NCI-H2081 (cell line): ENCODE data around the gene CDH4.

Experiments used
- DNase-seq, 2 experiments: peaks; one replicate each; lab custom pipeline; 2025; lab: John Stamatoyannopoulos, UW

Gene CDH4

GRCh38 chr20:61284752-61285151 lies 32.7 kb downstream of the CDH4 start:
- DNase-seq: no peak

DNA sequence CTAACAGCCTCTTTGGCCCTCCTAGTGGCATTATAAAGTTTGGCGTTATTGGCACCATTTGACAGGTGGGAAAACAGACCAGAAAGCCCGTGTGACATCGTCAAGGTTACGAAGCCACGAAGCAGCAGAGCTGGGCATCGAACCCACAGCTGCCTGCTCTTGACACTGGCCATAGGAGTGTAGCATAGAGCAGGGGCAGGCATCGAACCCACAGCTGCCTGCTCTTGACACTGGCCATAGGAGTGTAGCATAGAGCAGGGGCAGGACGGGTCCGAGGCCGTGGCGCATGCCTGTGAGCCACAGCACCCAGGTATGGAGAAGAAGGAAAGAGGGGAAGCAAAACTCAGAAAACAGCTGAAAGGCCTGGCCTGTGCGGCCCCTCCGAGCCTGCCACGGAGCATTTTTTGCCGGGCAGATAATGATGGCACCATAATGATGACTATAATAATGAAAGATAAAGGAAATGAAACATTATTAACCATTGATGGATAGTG lies 33.1 kb downstream of the CDH4 start:
- no peak for DNase-seq

- DNase-seq: no peak
Observed at GRCh38 chr20:61285691-61286090, 33.6 kb downstream of the CDH4 start.

DNA sequence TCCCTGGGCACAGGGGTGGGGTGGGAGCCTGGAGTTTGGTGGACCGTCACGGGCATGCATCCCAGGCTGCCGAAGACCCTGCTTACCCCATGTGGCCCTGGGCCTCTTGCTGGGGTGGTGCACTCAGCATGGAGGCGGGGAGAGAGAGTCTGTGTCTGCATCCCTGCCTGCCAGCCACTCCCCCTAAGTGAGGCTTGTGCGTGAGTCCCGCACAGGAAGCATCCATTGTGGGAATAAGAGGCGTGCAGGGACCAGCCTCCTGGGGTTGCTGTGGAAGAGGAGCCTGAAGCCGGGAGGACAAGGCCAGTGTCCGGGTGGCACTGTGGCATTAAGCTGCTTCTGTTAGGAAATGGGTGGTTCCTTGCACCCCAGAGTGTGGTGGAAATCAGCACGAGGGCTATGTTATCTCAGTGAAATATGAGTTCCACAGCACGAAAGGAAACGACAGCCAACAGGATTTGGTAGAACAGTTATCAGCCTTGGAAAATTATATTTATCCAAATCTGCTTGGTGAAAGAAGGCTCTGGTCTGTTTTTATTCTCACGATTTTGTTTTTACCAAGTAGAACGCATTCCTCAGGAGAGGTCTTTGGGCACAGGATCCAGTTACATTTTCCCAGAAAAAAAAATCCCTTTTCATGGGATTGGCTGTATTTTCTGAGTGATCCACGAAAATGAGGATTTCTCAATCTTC lies 35.7 kb downstream of the CDH4 start:
- no peak for DNase-seq

DNA sequence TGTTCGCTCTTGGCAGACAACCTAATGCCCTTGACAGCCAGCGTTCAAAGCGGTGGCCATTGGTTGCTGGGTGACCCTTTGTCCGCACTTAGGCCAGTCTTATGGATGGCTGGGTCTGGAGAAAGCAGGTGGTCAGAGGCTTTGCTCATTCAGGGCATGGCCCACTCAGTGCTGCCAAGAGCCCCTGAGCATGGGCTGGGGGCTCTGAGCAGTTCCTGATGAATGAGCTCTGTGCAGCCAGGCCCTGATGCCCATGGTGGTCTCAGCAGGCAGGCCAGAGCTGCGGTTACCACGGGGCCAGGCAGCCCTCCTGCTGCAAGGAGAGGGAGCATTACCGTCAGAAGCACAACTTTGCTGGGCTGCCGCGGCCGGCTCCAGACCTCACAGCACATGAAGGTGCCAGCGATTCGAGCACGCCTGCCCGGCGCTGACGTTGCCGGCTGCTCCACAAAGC lies 36.3 kb downstream of the CDH4 start:
- no peak for DNase-seq

DNA sequence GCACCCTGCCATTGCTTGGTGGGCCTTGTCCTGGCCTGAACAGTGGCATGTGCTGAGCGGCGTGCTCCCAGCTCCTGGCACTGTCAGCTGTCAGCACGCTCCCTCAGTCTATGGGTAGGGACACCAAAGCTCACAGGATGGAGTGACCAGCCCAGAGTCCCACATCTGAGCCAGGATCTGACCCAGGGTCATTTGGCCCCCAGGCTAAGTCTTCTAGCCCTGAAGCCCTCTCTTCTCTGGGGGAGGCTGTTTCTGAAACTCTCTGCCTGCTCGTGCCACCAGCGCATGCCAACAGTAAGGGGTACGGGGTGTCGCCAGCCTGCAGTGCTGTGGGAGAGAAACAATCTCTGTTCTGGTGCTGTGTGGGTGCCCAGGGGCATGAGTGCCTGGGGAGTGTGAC lies 37.1 kb downstream of the CDH4 start:
- DNase-seq: no peak

DNA sequence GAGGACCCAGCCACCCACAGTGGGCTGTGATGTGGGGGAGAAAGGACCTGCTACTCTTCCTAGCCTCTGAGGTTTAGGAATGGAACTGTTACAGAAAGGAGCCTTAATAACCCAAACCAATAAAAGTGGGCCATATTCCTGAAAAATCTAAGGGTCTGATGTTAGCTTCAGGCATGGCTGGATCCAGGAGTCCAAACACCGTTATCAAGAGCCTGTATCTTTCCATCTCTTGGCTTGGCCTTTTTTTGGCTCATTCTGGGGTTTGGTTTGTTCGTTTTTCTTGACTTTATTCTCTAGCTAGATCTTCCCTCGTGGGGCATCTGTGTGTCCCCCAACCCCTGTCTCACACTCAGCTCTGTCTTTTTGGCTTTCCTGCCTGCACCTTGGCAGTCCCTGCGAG lies 38.7 kb downstream of the CDH4 start:
- DNase-seq: no peak

- DNase-seq: no peak
Observed at GRCh38 chr20:61291166-61291829, 39.2 kb downstream of the CDH4 start.

DNA sequence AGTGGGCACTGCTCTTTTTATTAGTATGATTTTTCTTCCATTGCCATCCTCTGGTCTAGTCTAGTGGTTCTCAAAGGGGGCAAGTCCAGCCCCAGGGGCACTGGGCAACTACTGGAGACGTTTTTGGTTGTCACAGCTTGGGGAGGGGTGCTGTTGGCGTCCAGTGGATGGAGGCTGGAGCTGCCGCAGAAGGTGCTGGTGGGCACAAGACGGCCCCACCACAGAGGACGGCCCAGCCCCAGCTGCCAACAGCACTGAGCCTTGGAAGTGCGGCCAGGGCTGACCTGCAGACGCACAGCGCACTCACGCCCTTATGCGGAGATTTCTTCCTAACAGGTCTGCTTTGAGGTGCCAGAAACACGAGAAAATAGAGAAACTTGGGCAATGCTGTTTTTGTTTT lies 40.3 kb downstream of the CDH4 start:
- no peak for DNase-seq

- no peak for DNase-seq
Observed at GRCh38 chr20:61292821-61293612, 41.0 kb downstream of the CDH4 start.

GRCh38 chr20:61293951-61294350 lies 41.9 kb downstream of the CDH4 start:
- DNase-seq: no peak

DNA sequence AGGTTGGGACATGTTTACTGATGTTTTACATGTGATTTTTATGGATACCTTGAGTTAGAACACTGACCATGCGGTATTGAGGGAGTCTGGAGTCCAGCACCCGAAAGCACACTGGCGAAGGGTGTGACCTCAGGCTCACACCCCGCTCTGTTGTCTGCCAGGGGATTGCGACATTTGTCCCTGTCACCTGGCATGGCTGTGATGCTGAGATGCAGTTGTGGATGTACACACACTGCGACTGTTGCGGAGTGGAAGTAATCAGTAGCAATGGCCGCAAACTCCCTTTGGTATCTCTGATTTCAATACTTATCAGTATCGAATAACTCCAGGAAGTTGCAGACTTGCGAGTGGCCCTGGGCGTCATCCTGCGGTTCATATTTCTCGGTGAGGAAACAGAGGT lies 43.2 kb downstream of the CDH4 start:
- DNase-seq: no peak

- no peak for DNase-seq
Observed at GRCh38 chr20:61295682-61296628, 43.9 kb downstream of the CDH4 start.

DNA sequence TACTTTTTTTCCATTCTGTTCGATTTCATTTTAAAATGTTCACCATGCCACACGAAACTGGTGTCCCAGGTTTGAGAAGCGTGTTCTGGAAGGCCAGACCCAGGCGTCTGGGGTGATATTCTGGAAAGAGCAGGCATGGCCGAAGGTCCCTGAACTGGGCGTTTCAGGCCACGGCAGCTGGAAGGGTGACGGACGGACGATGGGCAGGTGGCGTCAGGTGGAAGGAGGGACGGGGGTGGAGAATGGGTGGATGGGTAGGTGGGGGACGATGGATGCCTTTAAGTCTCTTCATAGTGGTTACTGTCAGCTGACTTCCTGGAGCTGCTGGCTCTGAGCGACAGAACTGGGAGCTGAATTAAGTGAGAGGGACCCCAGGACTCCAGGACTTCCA lies 44.6 kb downstream of the CDH4 start:
- no peak for DNase-seq

GRCh38 chr20:61297491-61297890 lies 45.4 kb downstream of the CDH4 start:
- DNase-seq: no peak

GRCh38 chr20:61297986-61298385 lies 45.9 kb downstream of the CDH4 start:
- DNase-seq: no peak

DNA sequence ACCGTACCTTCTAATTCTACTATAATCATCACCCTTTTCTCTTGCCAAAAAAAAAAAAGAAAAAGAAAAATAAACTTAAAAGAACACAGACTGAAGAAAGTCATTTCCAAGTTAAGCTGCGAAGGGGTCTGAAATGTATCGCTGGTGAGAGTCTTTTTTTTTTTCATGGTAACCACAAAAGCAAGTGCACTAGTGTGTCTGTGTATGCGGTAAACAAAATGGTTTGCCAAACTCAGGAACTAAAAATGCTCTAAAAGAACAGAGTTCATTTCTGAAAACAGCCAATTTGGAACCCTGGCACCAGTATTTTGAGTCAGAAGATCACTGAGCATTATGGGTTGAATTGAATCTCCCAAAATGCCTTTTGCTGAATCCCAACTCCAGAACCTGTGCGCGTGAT lies 46.6 kb downstream of the CDH4 start:
- DNase-seq: no peak

GRCh38 chr20:61299104-61299503 lies 47.0 kb downstream of the CDH4 start:
- no peak for DNase-seq

- no peak for DNase-seq
Observed at GRCh38 chr20:61299618-61300017, 47.6 kb downstream of the CDH4 start.

DNA sequence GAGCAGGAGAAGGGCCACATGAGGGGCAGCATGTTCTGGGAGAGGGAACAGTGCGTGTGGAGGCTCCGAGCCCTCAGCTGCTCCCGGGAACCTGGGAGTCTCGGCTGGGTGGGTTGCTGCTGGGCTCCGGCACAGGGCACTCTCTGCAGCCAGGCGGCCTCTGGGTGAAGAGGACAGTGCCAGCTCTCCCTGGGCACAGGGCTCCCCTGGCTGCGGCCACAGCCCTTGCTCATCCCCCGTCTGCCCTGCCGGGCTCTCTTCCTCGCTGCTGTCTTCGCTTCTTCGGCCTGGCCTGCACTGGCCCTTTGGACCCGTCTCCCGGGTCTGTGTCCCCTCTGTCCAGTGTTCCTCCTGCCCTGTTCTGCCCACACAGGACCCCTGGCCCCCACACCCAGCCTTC lies 48.2 kb downstream of the CDH4 start:
- no peak for DNase-seq

- no peak for DNase-seq
Observed at GRCh38 chr20:61300709-61301108, 48.6 kb downstream of the CDH4 start.
